Astrocyte (in vitro differentiated cells and primary cell): ENCODE measurements around the gene IVL. TPM values are rescaled to one million over a fixed set of nuclear protein-coding genes. Genes with fewer than 3 reads are reported as not detected.

ENCODE experiments used
- total RNA-seq: library from RNA; stranded (reverse); gene quantifications from 2 replicates; pipeline ENCODE4 v1.2.1, GENCODE V29; 2021

IVL gene
- total RNA-seq, 1 donor from 2014 or later, result 0.16 TPM

Other genes starting within 250 kb of the IVL start
- not detected in 2 replicates for gene LCE2D, start 245.2 kb upstream of the IVL start, total RNA-seq
- gene LCE2C, start 233.3 kb upstream of the IVL start, total RNA-seq, result not detected in 2 replicates
- not detected in 2 replicates for gene LCE2B, start 222.4 kb upstream of the IVL start, total RNA-seq
- not detected in 2 replicates for gene LCE2A, start 210.2 kb upstream of the IVL start, total RNA-seq
- gene LCE4A, start 200.4 kb upstream of the IVL start, total RNA-seq, result not detected in 2 replicates
- not detected in 2 replicates for gene KPRP, start 150.5 kb upstream of the IVL start, total RNA-seq
- gene LCE1F, start 133.4 kb upstream of the IVL start, total RNA-seq, result not detected in 2 replicates
- not detected in 2 replicates for gene LCE1E, start 122.3 kb upstream of the IVL start, total RNA-seq
- not detected in 2 replicates for gene LCE1D, start 111.8 kb upstream of the IVL start, total RNA-seq
- not detected in 2 replicates for gene LCE1C, start 101.9 kb upstream of the IVL start, total RNA-seq
- not detected in 2 replicates for gene LCE1B, start 96.6 kb upstream of the IVL start, total RNA-seq
- gene LCE1A, start 81.1 kb upstream of the IVL start, total RNA-seq, result not detected in 2 replicates
- gene LCE6A, start 65.7 kb upstream of the IVL start, total RNA-seq, result not detected in 2 replicates
- not detected in 2 replicates for gene LCE7A, start 48.5 kb upstream of the IVL start, total RNA-seq
- not detected in 2 replicates for gene SMCP, start 30.2 kb upstream of the IVL start, total RNA-seq
- not detected in 2 replicates for gene SPRR5, start 38.7 kb downstream of the IVL start, total RNA-seq
- not detected in 2 replicates for gene SPRR4, start 62.1 kb downstream of the IVL start, total RNA-seq
- not detected in 2 replicates for gene SPRR1A, start 75.5 kb downstream of the IVL start, total RNA-seq
- gene SPRR3, start 93.2 kb downstream of the IVL start, total RNA-seq, result 0.70 and 3.0 TPM in 2 replicates
- 0.39 and 0.50 TPM in 2 replicates for gene SPRR1B, start 122.7 kb downstream of the IVL start, total RNA-seq
- gene SPRR2D, start 132.6 kb downstream of the IVL start, total RNA-seq, result 0.57 TPM in 1 of 2 replicates, not detected in the other
- not detected in 2 replicates for gene SPRR2A, start 149.0 kb downstream of the IVL start, total RNA-seq
- not detected in 2 replicates for gene SPRR2B, start 163.1 kb downstream of the IVL start, total RNA-seq
- gene SPRR2E, start 186.0 kb downstream of the IVL start, total RNA-seq, result not detected in 2 replicates
- not detected in 2 replicates for gene SPRR2F, start 205.0 kb downstream of the IVL start, total RNA-seq
- gene SPRR2G, start 242.3 kb downstream of the IVL start, total RNA-seq, result not detected in 2 replicates